ENCODE data around the gene ANXA3.

Gene ANXA3

GRCh38 chr4:78569306-78569821, 17.8 kb downstream of the ANXA3 start:
- H3K27me3 ChIP-seq = no peaks in the 10 kb centered on the region
- H3K27ac ChIP-seq = no peak overlapping the region
- TF ChIP-seq Cebpa-rat (IDR thresholded peaks at IDR 0.05) = no peak
- peaks cover 62% of the 10 kb centered on the region for H3K4me1 ChIP-seq
- H3K9me3 ChIP-seq = peaks cover 16% of the 10 kb centered on the region; the same call in 1 of the 2 replicates
- no peak overlapping the region for H3K4me3 ChIP-seq
- no peaks in the 10 kb centered on the region for H3K36me3 ChIP-seq
- peak overlapping the region; percentile 65 for H3K4me2 ChIP-seq
- H3K9ac ChIP-seq = no peak overlapping the region
- H4K20me1 ChIP-seq = no peaks in the 10 kb centered on the region

GRCh38 chr4:78570117-78570516, 18.5 kb downstream of the ANXA3 start:
- no peaks in the 10 kb centered on the region for H3K36me3 ChIP-seq
- peak overlapping the region; percentile 65 for H3K4me2 ChIP-seq
- H3K27me3 ChIP-seq = no peaks in the 10 kb centered on the region
- TF ChIP-seq Cebpa-rat (IDR thresholded peaks at IDR 0.05) = no peak
- no peaks in the 10 kb centered on the region for H4K20me1 ChIP-seq
- H3K9me3 ChIP-seq = peaks cover 16% of the 10 kb centered on the region; the same call in 1 of the 2 replicates
- no peak overlapping the region for H3K9ac ChIP-seq
- H3K27ac ChIP-seq = no peak overlapping the region
- no peak overlapping the region for H3K4me3 ChIP-seq
- H3K4me1 ChIP-seq = peaks cover 54% of the 10 kb centered on the region

DNA sequence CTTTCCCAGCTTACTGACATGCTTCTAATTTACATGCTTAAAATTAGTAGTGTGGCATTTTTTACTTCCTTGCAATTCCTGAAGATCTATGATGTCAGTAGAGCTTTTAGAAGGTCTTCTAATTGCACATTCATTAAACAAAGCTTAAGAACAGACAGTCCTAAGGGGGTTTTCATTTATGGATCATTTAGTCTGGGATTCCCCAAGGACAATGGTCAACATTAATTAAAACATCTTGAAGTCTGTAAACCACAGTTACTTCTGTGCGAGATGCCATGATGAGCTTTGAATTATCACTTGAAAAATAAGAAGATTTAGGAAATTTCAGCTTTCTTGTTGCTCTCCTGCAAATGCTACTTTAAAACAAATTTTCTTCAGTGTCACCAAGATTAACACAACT, 20.2 kb downstream of the ANXA3 start:
- H3K4me3 ChIP-seq = no peak overlapping the region
- H3K4me2 ChIP-seq = peak overlapping the region; percentile 65
- no peaks in the 10 kb centered on the region for H3K27me3 ChIP-seq
- peaks cover 52% of the 10 kb centered on the region for H3K4me1 ChIP-seq
- no peak overlapping the region for H3K9ac ChIP-seq
- H3K27ac ChIP-seq = peak overlapping the region; percentile 10; the same call in 1 of the 2 replicates
- TF ChIP-seq Cebpa-rat (IDR thresholded peaks at IDR 0.05) = no peak
- H3K36me3 ChIP-seq = no peaks in the 10 kb centered on the region
- H4K20me1 ChIP-seq = no peaks in the 10 kb centered on the region
- peaks cover 21% of the 10 kb centered on the region; the same call in 1 of the 2 replicates for H3K9me3 ChIP-seq

DNA sequence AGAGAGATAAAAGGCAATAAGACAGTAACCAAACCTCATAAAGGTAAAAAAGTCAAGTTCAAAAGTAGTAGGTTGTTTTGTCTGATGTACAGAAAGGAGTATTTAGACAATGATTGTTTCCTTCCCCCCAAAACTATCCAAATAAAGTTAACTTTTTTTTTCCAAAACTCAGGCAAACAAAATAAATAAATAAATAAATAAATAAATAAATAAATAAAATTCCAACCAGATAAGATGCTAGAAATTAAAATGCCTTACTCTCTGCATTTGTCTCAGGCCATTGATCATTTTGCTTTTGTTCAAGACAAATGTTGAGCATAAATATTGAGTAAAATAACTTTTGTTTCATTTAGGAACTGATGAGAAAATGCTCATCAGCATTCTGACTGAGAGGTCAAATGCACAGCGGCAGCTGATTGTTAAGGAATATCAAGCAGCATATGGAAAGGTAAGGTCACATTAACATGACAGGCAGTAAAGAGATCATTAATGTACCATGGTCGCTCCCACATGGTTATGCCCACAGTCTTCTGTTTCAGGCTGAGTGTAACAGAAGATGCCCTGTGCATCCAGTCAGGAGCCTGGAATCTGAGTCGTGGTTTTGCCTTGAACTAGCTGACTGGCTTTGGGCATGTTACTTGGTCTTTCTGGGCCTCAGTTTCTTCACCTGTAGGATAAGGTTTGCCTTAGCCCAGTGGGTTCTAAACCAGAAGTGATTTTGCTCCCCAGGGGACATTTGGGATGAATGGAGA, 27.3 kb downstream of the ANXA3 start:
- TF ChIP-seq Cebpa-rat (IDR thresholded peaks at IDR 0.05) = no peak
- Histone ChIP-seq H3K9ac (no peak overlapping the region), H3K27ac (no peak overlapping the region), H4K20me1 (no peaks in the 10 kb centered on the region), H3K4me2 (no peak overlapping the region), H3K36me3 (no peaks in the 10 kb centered on the region), H3K9me3 (peaks cover 9% of the 10 kb centered on the region; the same call in 1 of the 2 replicates), H3K27me3 (no peaks in the 10 kb centered on the region), H3K4me1 (peaks cover 3% of the 10 kb centered on the region; the same call in 1 of the 2 replicates), H3K4me3 (no peak overlapping the region)

DNA sequence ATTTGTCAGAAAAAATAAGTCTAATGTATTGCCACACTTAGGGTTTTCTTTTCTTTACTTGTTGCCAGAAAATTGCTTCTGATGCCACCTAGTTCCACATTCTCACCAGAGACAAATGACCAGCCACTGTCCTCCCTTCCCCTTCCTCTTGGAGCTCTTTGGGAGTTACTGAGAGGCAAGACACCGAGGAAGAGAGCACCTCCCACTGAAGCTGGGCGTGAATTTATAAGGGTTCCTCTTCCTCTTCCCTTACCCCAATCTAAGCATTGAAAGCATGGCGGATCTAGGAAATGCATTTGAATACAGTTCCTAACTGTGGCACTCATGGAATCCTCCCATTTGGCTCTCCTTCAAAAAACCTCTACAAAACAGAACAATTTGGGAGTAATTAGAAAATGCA, 30.0 kb downstream of the ANXA3 start:
- no peak overlapping the region for H3K27ac ChIP-seq
- H3K36me3 ChIP-seq = no peaks in the 10 kb centered on the region
- H4K20me1 ChIP-seq = no peaks in the 10 kb centered on the region
- H3K9ac ChIP-seq = no peak overlapping the region
- H3K4me1 ChIP-seq = no peaks in the 10 kb centered on the region
- no peak for TF ChIP-seq Cebpa-rat (IDR thresholded peaks at IDR 0.05)
- H3K27me3 ChIP-seq = no peaks in the 10 kb centered on the region
- H3K4me3 ChIP-seq = no peak overlapping the region
- H3K9me3 ChIP-seq = no peaks in the 10 kb centered on the region
- H3K4me2 ChIP-seq = no peak overlapping the region

- no peaks in the 10 kb centered on the region for H4K20me1 ChIP-seq
- H3K27me3 ChIP-seq = no peaks in the 10 kb centered on the region
- H3K4me1 ChIP-seq = peaks cover 15% of the 10 kb centered on the region
- H3K27ac ChIP-seq = no peak overlapping the region
- no peaks in the 10 kb centered on the region for H3K36me3 ChIP-seq
- no peak overlapping the region for H3K4me2 ChIP-seq
- no peak overlapping the region for H3K9ac ChIP-seq
- no peak for TF ChIP-seq Cebpa-rat (IDR thresholded peaks at IDR 0.05)
- H3K4me3 ChIP-seq = no peak overlapping the region
- H3K9me3 ChIP-seq = no peaks in the 10 kb centered on the region
Observed at GRCh38 chr4:78584863-78585547, 33.4 kb downstream of the ANXA3 start.

DNA sequence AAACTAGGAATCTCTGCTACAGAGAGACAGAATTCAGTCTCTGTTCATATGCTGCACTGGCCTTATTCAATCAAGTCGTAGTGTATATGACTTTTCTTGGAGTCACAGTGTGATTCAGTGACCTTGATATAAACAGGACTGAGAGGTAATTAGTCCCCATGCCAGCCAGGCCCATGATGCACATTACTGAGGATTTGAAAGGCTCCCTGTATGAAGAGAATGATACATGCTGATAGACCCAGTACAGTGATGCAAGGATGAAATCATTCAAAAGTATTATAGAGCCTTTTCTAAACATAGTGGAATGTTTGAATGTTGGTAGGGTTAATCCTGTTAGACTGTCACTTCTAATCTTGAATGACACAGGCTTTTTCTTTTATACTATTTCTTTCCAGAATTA, 34.1 kb downstream of the ANXA3 start:
- H4K20me1 ChIP-seq = no peaks in the 10 kb centered on the region
- no peak overlapping the region for H3K27ac ChIP-seq

DNA sequence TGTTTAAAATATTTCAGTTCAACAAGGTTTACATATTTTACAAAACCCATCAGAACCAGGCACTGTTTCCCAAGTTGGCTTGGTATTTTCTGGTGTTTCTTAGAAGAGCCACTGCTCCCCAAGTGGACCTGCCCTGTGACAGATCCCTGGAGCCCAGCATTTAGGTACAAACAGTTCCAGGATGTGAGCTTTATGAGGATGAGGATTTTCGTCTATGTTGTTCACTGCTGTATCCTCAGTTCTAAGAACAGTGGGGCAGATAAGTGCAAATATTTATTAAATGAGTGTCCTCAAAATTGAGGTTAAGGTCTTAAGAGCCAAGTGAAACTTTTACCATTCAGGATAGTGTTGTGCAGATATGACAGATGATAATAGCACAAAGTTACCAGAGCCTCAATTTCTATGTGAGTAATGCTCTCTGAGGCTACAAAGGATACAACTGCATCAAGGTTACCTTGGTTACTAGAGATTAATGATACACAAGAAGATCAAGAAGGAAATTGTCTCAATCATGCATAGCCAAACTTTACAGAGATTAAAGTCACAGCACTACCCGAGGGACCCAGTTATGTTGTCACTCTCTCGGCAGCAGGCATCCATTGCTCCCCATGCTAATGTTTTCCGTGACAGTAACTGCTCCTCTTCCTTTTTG, 37.5 kb downstream of the ANXA3 start:
- H3K36me3 ChIP-seq = no peaks in the 10 kb centered on the region
- peaks cover 15% of the 10 kb centered on the region for H3K4me1 ChIP-seq
- H3K9ac ChIP-seq = no peak overlapping the region
- H3K27me3 ChIP-seq = no peaks in the 10 kb centered on the region
- no peak overlapping the region for H3K27ac ChIP-seq
- H3K9me3 ChIP-seq = no peaks in the 10 kb centered on the region
- H4K20me1 ChIP-seq = no peaks in the 10 kb centered on the region
- H3K4me2 ChIP-seq = peak overlapping the region; percentile 38
- no peak overlapping the region for H3K4me3 ChIP-seq
- TF ChIP-seq Cebpa-rat (IDR thresholded peaks at IDR 0.05) = no peak

More for the DNA sequence above, 34.1 kb downstream of the ANXA3 start:
- H3K4me2 ChIP-seq = no peak overlapping the region
- H3K4me1 ChIP-seq = peaks cover 15% of the 10 kb centered on the region
- H3K27me3 ChIP-seq = no peaks in the 10 kb centered on the region
- no peaks in the 10 kb centered on the region for H3K36me3 ChIP-seq
- H3K9me3 ChIP-seq = no peaks in the 10 kb centered on the region
- no peak overlapping the region for H3K4me3 ChIP-seq
- no peak overlapping the region for H3K9ac ChIP-seq
- TF ChIP-seq Cebpa-rat (IDR thresholded peaks at IDR 0.05) = no peak

DNA sequence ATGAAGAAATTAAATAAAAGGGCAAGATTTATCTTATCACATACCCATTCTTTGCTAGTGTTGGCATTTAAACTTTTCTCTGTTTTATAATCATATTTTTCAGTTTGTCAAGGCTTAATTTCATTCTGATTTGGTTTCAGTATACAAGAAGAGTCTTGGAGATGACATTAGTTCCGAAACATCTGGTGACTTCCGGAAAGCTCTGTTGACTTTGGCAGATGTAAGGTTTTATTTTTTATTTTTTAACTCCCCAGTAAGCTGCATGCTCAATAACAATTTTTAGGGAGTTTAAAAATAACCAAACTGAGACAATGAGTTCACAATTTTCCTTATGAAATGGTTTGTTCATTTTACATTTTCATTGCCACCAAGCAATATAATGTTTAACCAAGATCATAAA, 39.8 kb downstream of the ANXA3 start:
- Histone ChIP-seq H3K27me3 (no peaks in the 10 kb centered on the region), H3K27ac (no peak overlapping the region), H3K4me2 (no peak overlapping the region), H3K36me3 (no peaks in the 10 kb centered on the region), H3K9me3 (no peaks in the 10 kb centered on the region), H4K20me1 (no peaks in the 10 kb centered on the region), H3K9ac (no peak overlapping the region), H3K4me3 (no peak overlapping the region), H3K4me1 (peaks cover 15% of the 10 kb centered on the region)
- no peak for TF ChIP-seq Cebpa-rat (IDR thresholded peaks at IDR 0.05)

Measured in BLaER1 (cell line).